ENCODE data around the gene TXNIP. TPM values are rescaled to one million over a fixed set of nuclear protein-coding genes. Genes with fewer than 3 reads are reported as not detected.

Gene TXNIP
- total and polyA plus RNA-seq, 2 experiments from 2014 or later: 75.3 to 160 TPM

DNA sequence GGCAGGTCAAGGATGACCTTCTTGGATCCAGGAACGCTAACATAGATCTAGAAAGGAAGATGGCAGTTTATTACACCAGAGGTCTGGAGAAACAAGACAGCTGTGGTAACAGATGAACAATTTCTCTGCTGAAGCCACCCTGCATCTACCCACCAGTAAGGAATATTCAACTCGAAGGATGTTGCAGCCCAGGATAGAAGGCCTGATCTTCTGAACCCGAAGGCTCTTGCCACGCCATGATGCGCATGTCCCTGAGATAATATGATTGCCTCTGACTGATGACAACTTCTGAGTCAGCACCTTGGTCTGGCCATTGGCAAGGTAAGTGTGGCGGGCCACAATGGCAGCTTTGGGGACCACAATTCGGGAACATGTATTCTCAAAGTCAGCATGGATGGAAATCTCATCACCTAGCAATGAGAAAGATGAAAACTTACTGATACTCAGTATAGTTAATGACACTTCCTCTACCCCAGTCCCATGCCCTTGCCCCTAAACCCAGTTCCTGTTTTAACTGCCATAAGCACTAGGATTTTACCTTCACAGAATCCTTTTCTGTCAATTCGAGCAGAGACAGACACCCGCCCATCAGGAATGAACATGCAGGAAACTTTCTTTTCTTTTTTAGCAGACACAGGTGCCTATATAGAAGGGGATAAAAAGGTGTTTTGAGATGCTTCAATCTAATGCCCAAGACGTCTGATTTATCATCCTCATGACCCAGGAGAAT is 1.8 kb downstream of the TXNIP start:
- peak overlapping the region; percentile 84 for H3K4me2 ChIP-seq
- TF ChIP-seq EZH2 (IDR thresholded peaks at IDR 0.05; ENCODE audit: borderline replicate concordance) (no peak), EZH2phosphoT487 (IDR thresholded peaks at IDR 0.05; ENCODE audit: low read depth, severe bottlenecking, unreplicated experiment) (no peak)
- TF ChIP-seq, protein P1, sequence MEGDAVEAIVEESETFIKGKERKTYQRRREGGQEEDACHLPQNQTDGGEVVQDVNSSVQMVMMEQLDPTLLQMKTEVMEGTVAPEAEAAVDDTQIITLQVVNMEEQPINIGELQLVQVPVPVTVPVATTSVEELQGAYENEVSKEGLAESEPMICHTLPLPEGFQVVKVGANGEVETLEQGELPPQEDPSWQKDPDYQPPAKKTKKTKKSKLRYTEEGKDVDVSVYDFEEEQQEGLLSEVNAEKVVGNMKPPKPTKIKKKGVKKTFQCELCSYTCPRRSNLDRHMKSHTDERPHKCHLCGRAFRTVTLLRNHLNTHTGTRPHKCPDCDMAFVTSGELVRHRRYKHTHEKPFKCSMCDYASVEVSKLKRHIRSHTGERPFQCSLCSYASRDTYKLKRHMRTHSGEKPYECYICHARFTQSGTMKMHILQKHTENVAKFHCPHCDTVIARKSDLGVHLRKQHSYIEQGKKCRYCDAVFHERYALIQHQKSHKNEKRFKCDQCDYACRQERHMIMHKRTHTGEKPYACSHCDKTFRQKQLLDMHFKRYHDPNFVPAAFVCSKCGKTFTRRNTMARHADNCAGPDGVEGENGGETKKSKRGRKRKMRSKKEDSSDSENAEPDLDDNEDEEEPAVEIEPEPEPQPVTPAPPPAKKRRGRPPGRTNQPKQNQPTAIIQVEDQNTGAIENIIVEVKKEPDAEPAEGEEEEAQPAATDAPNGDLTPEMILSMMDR (IDR thresholded peaks at IDR 0.05; ENCODE audit: poor library complexity): no peak
- H4K20me1 ChIP-seq (ENCODE audit: insufficient read depth, poor library complexity, severe bottlenecking): peaks cover 36% of the 10 kb centered on the region
- H3K27me3 ChIP-seq: no peaks in the 10 kb centered on the region
- no peak overlapping the region for H2AFZ ChIP-seq
- no peaks in the 10 kb centered on the region for H3K9me2 ChIP-seq (replicated peaks; ENCODE audit: insufficient read depth)
- no peak for DNase-seq (ENCODE audit: low spot score)
- H3K9me3 ChIP-seq (ENCODE audit: low read depth): no peaks in the 10 kb centered on the region
- peaks cover 6% of the 10 kb centered on the region for H3K36me3 ChIP-seq (replicated peaks; ENCODE audit: insufficient read depth, low read depth)
- peaks cover 41% of the 10 kb centered on the region for H3K79me2 ChIP-seq
- WGBS (ENCODE audit: low lambda C conversion rate, missing lambda C conversion rate): 80% methylated on average over 10 of the region's 10 CpGs
- H3K4me3 ChIP-seq: peak overlapping the region; percentile 88
- peaks cover 15% of the 10 kb centered on the region for H3K4me1 ChIP-seq (ENCODE audit: insufficient read depth)
- peak overlapping the region; percentile 81 for H3K27ac ChIP-seq

GRCh38 chr1:145993618-145994390 is 2.6 kb downstream of the TXNIP start:
- Histone ChIP-seq H2AFZ (no peak overlapping the region), H3K27ac (peak overlapping the region; percentile 81), H3K9me2 (replicated peaks; ENCODE audit: insufficient read depth) (no peaks in the 10 kb centered on the region), H4K20me1 (ENCODE audit: insufficient read depth, poor library complexity, severe bottlenecking) (peaks cover 36% of the 10 kb centered on the region), H3K4me3 (peak overlapping the region; percentile 88), H3K36me3 (replicated peaks; ENCODE audit: insufficient read depth, low read depth) (peaks cover 6% of the 10 kb centered on the region), H3K79me2 (peaks cover 41% of the 10 kb centered on the region), H3K27me3 (no peaks in the 10 kb centered on the region), H3K9me3 (ENCODE audit: low read depth) (no peaks in the 10 kb centered on the region), H3K4me2 (peak overlapping the region; percentile 84), H3K4me1 (ENCODE audit: insufficient read depth) (peaks cover 14% of the 10 kb centered on the region)
- WGBS (ENCODE audit: low lambda C conversion rate, missing lambda C conversion rate): 85% methylated on average over 6 of the region's 6 CpGs
- TF ChIP-seq EZH2 (IDR thresholded peaks at IDR 0.05; ENCODE audit: borderline replicate concordance): no peak
- no peak for TF ChIP-seq EZH2phosphoT487 (IDR thresholded peaks at IDR 0.05; ENCODE audit: low read depth, severe bottlenecking, unreplicated experiment)
- DNase-seq (ENCODE audit: low spot score): no peak

GRCh38 chr1:145992958-145993617 is 3.3 kb downstream of the TXNIP start:
- DNase-seq (ENCODE audit: low spot score): no peak
- TF ChIP-seq EZH2phosphoT487 (IDR thresholded peaks at IDR 0.05; ENCODE audit: low read depth, severe bottlenecking, unreplicated experiment) (no peak), EZH2 (IDR thresholded peaks at IDR 0.05; ENCODE audit: borderline replicate concordance) (no peak)
- TF ChIP-seq, protein P1 (IDR thresholded peaks at IDR 0.05; ENCODE audit: poor library complexity): no peak
- 82% methylated on average over 5 of the region's 5 CpGs for WGBS (ENCODE audit: low lambda C conversion rate, missing lambda C conversion rate)
- peak overlapping the region; percentile 84 for H3K4me2 ChIP-seq
- H3K4me1 ChIP-seq (ENCODE audit: insufficient read depth): peaks cover 14% of the 10 kb centered on the region
- H3K9me3 ChIP-seq (ENCODE audit: low read depth): no peaks in the 10 kb centered on the region
- H2AFZ ChIP-seq: no peak overlapping the region
- H3K4me3 ChIP-seq: peak overlapping the region; percentile 88
- H4K20me1 ChIP-seq (ENCODE audit: insufficient read depth, poor library complexity, severe bottlenecking): peaks cover 36% of the 10 kb centered on the region
- H3K27ac ChIP-seq: peak overlapping the region; percentile 31
- H3K36me3 ChIP-seq (replicated peaks; ENCODE audit: insufficient read depth, low read depth): peaks cover 6% of the 10 kb centered on the region
- no peaks in the 10 kb centered on the region for H3K27me3 ChIP-seq
- no peaks in the 10 kb centered on the region for H3K9me2 ChIP-seq (replicated peaks; ENCODE audit: insufficient read depth)
- H3K79me2 ChIP-seq: peaks cover 41% of the 10 kb centered on the region

All from hepatocyte (in vitro differentiated cells).